Fibroblast of the conjunctiva (primary cell): ENCODE data around the gene MICU2.
"Not testable (repeated sequence)": the region's sequence is repeated elsewhere in the genome, so short reads cannot be mapped to it uniquely, and the experiment has no call there.

Experiments used
- DNase-seq: peaks from one replicate; pipeline ENCODE4 v3.0.0-alpha.2; 2010; ENCODE audit warnings: low read depth

MICU2 gene

GRCh38 chr13:21594715-21595545 lies 9.0 kb downstream of the MICU2 start:
- no peak for DNase-seq

GRCh38 chr13:21590665-21591456 lies 13.1 kb downstream of the MICU2 start:
- DNase-seq: not testable (repeated sequence)

DNA sequence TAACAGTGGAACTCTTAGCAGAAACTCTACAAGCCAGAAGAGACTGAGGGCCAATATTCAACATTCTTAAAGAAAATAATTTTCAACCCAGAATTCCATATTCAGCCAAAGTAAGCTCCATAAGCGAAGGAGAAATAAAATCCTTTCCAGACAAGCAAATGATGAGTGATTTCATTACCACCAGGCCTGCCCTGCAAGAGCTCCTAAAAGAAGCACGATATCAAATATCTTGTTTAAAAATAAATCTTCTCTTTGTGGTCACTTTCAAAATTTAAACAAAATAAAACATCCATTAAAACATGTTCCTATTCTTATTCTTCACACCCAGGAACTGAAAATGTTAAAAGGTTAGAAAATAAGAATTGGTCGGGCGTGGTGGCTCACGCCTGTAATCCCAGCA lies 13.7 kb downstream of the MICU2 start:
- DNase-seq: no peak

DNA sequence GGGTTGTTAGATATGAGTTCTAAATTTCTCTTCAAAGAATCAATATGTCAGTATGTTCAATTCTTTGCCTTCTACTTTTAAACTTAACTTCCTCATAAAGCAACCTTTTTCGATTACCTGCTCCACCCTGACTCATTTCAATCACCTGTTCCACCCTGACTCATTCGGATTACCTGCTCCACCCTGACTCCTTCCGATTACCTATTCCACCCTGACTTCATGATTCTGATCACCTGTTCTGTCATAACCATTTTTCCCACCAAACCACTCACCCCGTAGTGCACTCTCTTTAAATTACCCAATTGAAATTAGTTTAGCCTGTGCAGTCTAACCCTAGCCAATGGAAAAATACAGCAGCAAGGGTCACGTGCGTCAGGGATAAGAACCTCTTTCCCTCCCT lies 14.5 kb downstream of the MICU2 start:
- DNase-seq: not testable (repeated sequence)

GRCh38 chr13:21588411-21588810 lies 15.6 kb downstream of the MICU2 start:
- not testable (repeated sequence) for DNase-seq

DNA sequence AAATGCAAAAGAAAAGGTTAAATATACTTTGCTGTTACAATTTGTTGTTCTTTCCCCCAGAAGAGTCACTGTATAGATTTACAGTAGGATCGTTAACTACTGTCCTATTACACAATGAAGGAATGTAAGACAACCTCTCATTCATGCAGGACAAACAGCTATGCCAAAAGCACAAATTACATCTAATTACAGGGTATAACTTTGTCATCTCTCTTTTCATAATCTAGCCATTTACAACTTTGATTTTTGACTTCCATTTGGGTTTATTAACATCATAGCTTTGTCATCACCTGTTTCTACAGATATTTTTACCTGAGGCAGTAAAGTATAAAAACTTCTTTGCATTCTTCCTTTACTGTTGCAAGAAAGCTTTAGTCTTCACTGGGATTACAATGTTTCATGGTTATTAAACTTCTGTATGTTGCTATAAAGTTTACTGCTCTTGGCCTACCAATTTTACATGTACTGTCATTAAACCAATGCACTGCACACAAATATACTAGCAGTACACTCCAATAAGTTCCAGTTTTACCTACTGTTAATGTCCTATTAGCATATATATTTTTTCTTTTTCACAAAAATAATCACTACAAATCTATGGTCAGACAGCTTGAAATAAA lies 18.9 kb downstream of the MICU2 start:
- no peak for DNase-seq

- no peak for DNase-seq
These were observed 20.5 kb downstream of the MICU2 start for GRCh38 chr13:21583478-21583877.

GRCh38 chr13:21580736-21581135 lies 23.2 kb downstream of the MICU2 start:
- no peak for DNase-seq

GRCh38 chr13:21579754-21580316 lies 24.1 kb downstream of the MICU2 start:
- no peak for DNase-seq

DNA sequence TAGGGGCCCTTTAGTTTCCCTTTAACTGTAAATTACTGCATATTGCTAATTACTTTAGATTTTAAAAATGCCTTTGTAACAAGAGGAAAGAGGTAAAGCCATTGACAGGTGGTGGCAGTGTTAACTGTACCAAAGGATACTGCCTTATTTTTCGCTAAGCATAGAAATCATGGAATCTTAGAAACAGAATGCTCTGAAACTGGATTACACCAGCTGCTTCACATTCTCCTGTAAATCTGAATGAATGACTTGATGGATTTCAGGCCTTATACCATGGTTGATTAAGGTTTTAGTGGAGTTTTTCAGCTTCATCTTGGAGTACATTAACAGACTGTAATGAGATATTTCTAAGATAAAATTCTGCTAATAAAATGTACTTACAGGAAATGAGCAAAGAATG lies 25.2 kb downstream of the MICU2 start:
- no peak for DNase-seq

DNA sequence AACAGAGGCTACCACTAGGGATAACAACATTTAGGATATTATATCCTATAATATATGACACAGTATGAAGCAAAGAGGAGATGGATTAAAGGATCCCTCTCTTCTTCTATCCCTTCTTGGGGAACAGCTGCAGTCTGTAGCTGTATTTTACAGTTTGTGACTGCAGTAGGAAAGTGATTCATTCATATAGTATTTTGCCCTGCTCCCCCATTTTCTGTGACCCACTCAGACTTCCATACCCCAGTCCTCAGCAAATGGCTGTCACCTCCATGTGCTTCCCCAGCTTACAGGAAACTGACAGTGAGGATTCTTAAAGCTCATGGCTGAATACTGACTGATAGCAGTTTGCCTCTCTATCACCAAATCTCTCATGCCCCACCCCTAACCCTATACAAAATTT lies 27.5 kb downstream of the MICU2 start:
- DNase-seq: no peak

DNA sequence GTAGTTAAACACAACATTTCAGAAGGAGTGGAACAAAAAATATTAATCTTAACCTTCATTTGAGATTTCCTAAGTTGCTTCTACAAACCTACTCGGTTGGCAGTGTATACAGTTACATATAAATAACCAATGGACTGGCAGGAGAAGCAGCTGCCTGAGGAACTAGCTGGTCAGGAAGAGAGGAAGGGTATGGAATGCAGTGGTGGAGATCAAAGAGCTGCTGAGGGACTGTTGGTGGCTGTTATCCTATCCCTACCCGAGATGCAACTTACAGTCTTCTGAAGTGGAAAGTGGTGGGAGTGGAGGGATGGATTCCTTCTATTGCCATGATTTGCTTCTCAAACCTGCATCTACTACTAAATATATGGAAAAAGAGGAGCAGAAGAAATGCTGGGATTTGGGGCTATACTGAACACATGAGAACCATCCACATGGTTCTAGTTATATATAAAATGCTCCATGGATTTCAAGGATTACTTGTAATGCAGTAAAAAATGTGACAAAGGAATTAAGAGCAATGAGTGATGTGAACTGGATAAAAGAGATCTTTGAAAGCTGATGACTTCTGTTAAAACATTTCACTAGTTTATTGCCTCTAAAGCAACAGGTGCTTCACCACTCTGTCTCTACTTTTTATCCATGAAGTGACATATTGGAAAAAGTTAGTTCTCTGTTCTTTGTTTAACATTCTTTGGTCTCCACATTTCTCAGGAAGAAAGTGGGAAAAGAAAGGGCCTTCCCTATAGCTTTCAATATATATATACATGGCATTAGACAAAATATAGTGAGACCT lies 29.9 kb downstream of the MICU2 start:
- DNase-seq: no peak

- no peak for DNase-seq
These were observed 34.3 kb downstream of the MICU2 start for GRCh38 chr13:21569686-21570085.

DNA sequence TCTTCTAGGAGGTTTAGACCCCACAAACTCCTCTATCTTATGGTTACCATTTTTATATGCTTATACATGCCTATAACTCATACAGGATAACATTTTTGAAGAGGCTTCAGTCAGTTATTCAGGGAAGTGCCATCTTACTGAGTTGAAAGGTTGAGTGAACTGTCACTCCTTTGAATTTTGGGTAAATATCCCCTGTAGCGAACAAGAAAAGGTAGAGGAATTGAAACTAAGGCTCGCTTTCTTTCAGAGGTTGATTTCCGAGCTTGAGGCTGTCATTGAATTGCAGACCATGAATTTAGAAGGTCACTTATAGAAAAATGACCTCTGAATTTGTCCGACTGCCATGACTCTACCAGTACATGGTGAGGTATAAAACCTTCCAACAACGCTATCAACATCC lies 35.1 kb downstream of the MICU2 start:
- DNase-seq: no peak

DNA sequence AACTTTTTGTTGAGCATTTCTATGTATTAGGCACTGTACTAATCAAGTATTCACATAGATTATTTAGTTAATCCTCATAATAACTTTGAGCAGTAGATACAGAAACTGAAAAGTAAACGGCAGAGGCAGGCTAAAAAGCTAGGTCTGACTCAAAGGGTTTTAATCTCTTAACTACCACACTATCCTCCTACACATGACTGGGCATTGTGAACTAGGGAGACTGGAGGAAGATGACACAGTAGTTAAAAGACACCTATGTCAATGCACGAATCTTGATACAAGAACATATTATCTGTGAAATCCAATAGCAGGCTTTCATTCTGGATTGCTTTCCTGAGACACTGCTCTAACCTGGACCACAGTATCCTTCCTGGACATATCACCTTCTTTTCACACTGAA lies 36.3 kb downstream of the MICU2 start:
- no peak for DNase-seq

- no peak for DNase-seq
These were observed 46.0 kb downstream of the MICU2 start for GRCh38 chr13:21557995-21558394.

DNA sequence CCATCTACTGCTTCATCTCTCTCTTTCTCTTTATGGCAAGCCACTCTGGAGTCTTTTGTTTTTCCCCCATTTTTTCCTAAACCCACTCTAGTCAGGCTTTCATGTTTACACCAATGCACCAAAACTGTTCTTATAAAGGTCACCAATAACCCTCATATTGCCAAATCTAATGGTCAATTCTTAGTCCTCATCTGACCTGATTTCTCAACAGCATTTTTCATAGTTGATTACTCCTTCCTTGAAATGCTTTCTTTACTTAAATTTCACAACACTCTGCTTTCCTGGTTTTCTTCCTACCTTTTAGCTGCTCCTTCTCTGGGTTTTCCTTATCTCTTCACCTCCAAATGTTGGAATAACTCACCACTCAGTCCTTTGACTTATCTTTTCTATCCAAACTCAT lies 47.9 kb downstream of the MICU2 start:
- no peak for DNase-seq

DNA sequence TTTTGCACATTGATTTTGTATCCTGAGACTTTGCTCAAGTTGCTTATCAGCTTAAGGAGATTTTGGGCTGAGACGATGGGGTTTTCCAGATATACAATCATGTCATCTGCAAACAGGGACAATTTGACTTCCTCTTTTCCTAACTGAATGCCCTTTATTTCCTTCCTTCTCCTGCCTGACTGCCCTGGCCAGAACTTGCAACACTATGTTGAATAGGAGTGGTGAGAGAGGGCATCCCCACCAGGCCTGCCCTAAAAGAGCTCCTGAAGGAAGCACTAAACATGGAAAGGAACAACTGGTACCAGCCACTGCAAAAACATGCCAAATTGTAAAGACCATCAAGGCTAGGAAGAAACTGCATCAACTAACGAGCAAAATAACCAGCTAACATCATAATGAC lies 50.7 kb downstream of the MICU2 start:
- not testable (repeated sequence) for DNase-seq

GRCh38 chr13:21550918-21551317 lies 53.1 kb downstream of the MICU2 start:
- no peak for DNase-seq

GRCh38 chr13:21549633-21550032 lies 54.3 kb downstream of the MICU2 start:
- DNase-seq: no peak

DNA sequence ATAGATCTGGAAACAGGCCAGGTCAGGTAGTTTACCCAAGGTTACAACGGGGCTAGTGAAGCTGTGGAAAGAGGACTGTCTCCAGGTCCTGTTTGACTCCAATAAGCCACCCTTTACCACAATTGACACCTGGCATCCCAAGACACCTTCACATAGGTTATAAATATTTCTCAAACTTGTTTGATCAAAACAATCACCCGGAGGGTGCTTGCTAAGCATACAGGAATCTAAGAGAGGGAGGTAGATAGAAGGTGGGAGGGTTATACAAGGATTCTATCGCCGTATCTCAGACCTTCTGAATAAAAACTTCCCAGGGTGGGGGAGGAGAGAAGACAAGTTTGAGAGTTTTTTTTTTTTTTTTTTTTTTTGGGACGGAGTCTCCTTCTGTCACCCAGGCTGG lies 55.4 kb downstream of the MICU2 start:
- DNase-seq: no peak

DNA sequence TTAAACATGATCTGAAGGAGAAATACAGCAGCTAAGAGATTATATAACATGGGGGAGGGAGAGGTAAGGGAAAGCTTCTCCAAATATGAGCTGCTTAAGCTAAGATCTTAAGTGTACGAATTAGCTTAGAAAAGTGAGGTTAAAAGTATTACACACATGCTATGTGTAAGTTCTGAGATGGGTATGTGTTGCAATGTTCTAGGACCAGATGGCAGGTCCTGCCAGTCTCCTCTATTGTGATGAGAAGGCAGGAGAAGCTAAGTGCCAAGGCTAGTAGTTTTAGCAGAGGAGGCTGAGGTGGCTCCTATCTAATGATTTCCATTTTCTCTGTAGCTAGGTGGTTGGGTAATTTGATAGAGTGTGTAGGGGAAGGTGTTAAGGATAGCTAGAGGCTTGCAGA lies 57.6 kb downstream of the MICU2 start:
- DNase-seq: peak; percentile 8
